Testis (tissue), 2 donors: ENCODE data around the gene SHROOM2.

ENCODE experiments used
- POLR2A ChIP-seq: fragments of 450-650 bp; IDR thresholded peaks from one replicate; pipeline ENCODE4 v1.6.1; 2017; ENCODE audit warnings: antibody characterized with exemption, mild to moderate bottlenecking, moderate library complexity
- TF ChIP-seq, protein P1 (sequence below), 3 experiments: fragments of 450-650 bp in 2 of 3; fragments of 200-600 bp in 1 of 3; sonication (generic) in 1 of 3; IDR thresholded peaks; one replicate each; pipeline ENCODE4 v1.5.1; 2016 to 2019; ENCODE audit warnings: antibody characterized with exemption in 3 of 3, mild to moderate bottlenecking in 2 of 3, moderate library complexity in 1 of 3

GRCh38 chrX:9983846-9984245 lies 197.6 kb downstream of the SHROOM2 start:
- TF ChIP-seq, protein P1, sequence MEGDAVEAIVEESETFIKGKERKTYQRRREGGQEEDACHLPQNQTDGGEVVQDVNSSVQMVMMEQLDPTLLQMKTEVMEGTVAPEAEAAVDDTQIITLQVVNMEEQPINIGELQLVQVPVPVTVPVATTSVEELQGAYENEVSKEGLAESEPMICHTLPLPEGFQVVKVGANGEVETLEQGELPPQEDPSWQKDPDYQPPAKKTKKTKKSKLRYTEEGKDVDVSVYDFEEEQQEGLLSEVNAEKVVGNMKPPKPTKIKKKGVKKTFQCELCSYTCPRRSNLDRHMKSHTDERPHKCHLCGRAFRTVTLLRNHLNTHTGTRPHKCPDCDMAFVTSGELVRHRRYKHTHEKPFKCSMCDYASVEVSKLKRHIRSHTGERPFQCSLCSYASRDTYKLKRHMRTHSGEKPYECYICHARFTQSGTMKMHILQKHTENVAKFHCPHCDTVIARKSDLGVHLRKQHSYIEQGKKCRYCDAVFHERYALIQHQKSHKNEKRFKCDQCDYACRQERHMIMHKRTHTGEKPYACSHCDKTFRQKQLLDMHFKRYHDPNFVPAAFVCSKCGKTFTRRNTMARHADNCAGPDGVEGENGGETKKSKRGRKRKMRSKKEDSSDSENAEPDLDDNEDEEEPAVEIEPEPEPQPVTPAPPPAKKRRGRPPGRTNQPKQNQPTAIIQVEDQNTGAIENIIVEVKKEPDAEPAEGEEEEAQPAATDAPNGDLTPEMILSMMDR (IDR thresholded peaks at IDR 0.05): no peak
- TF ChIP-seq POLR2A: no peak
